ENCODE measurements around the gene CDH8. TPM values are rescaled to one million over a fixed set of nuclear protein-coding genes. Genes with fewer than 3 reads are reported as not detected.

Gene CDH8
- total RNA-seq (1 to 10 TPM in 6 of 7 donors, under 1 TPM in 1; 0.42 to 2.9 (median 1.5) TPM), polyA plus RNA-seq (1 to 10 TPM in 1 of 2 donors, under 1 TPM in 1; 0.78 to 1.1 TPM)
- long read RNA-seq, donor 1, partial matches to known transcripts = 0 of 1 reads
- long read RNA-seq, donor 1, other reads (novel, unspliced or antisense) = 0 of 1 reads
- long read RNA-seq, donor 2, full-length matches to known transcripts = 3 of 3 reads
- long read RNA-seq, donor 2, partial matches to known transcripts = 0 of 3 reads
- long read RNA-seq, donor 2, other reads (novel, unspliced or antisense) = 0 of 3 reads
- long read RNA-seq, donor 3 = 0 reads

DNA sequence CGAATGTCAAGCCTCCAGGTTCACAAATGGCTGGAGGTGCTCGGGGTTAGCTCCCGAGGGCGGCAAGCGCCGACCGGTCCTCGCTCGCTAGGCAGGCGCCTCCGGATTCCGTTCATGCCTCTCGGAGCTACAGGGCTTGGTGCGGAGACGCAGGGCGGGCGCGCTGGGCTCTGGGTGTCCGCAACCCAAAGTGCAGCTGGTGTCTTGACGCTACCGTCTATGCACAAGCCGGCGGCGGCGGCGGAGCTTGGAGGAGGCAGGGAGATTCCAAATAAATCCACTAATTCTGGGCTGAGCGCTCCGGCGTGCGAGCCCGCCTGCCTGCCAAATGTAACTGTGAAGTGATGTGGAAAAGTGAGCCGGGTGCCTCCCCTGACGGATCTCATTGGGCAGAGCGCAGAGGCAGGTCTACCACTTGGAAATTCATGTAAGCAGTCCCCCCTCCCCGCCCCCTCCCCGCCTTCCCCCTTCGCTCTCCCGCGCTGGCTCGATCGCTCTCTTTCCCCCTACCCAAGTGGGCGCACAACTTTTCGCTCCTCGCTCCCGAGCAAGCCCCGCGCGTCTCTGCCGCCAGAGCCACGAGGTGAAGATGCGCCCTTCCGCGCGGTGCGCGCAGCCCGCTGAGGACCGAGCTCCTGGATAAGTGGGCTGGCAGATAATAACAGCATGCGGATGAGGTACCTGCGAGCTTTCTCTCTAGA lies at the start of gene CDH8:
TSS of gene CDH8 (minus strand) at position 338 of the 701 bp plus-strand sequence. CDS start 15,035 bp downstream, outside the sequence.
- no peaks in the 10 kb centered on the region for H3K4me1 ChIP-seq (ENCODE audit: insufficient read depth)
- H3K36me3 ChIP-seq = no peaks in the 10 kb centered on the region
- 0 to 1% (median 1%) methylated on average over 56 to 60 of the region's 60 CpGs for WGBS, 3 donors
- H3K27me3 ChIP-seq = no peaks in the 10 kb centered on the region
- peak in 3 of 5 donors; percentile 8 to 38 (median 19) for DNase-seq
- intact Hi-C loops (cut with DNase I) = no loop called here
- H3K9me3 ChIP-seq = no peaks in the 10 kb centered on the region
- H3K4me3 ChIP-seq = no peak within 1 kb of the TSS
- H3K27ac ChIP-seq = no peak within 1 kb of the TSS
- TF ChIP-seq, protein P1, sequence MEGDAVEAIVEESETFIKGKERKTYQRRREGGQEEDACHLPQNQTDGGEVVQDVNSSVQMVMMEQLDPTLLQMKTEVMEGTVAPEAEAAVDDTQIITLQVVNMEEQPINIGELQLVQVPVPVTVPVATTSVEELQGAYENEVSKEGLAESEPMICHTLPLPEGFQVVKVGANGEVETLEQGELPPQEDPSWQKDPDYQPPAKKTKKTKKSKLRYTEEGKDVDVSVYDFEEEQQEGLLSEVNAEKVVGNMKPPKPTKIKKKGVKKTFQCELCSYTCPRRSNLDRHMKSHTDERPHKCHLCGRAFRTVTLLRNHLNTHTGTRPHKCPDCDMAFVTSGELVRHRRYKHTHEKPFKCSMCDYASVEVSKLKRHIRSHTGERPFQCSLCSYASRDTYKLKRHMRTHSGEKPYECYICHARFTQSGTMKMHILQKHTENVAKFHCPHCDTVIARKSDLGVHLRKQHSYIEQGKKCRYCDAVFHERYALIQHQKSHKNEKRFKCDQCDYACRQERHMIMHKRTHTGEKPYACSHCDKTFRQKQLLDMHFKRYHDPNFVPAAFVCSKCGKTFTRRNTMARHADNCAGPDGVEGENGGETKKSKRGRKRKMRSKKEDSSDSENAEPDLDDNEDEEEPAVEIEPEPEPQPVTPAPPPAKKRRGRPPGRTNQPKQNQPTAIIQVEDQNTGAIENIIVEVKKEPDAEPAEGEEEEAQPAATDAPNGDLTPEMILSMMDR (IDR thresholded peaks at IDR 0.05) = no peak
- TF ChIP-seq POLR2A (IDR thresholded peaks at IDR 0.05) (no peak), EP300 (IDR thresholded peaks at IDR 0.05) (no peak)

GRCh38 chr16:62079236-62079635 lies 43.0 kb upstream of the CDH8 start:
- H3K27ac ChIP-seq = no peak overlapping the region
- DNase-seq = no peak
- no peak overlapping the region for H3K4me3 ChIP-seq
- no peaks in the 10 kb centered on the region for H3K36me3 ChIP-seq
- WGBS, 3 donors = 82 to 93% (median 83%) methylated on average over 4 of the region's 4 CpGs
- no peak for TF ChIP-seq EP300 (IDR thresholded peaks at IDR 0.05)
- no peak for TF ChIP-seq POLR2A (IDR thresholded peaks at IDR 0.05)
- TF ChIP-seq, protein P1 (IDR thresholded peaks at IDR 0.05) = no peak
- H3K27me3 ChIP-seq = no peaks in the 10 kb centered on the region
- H3K9me3 ChIP-seq = no peaks in the 10 kb centered on the region
- no peaks in the 10 kb centered on the region for H3K4me1 ChIP-seq (ENCODE audit: insufficient read depth)
- intact Hi-C loops (cut with DNase I) = no loop called here

DNA sequence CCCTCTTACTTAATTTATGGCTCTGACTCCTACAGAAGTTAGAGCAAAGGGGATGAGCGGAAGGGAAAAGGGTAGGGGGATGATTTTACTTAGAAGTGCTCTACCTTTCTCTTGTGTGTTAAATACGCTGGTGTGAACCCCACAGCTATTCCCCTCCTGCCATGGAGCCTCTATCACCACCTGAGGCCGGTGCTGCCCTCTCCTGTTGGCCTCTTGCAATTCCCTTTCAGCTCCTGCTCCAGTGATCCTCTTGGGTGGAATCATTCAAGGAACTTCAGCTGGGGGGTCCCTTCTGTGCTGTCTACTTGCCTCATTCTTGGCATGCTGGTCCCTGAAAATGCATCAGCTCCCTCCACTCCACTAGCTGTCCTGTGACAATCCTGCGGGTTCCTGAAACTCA lies 41.8 kb upstream of the CDH8 start:
- Histone ChIP-seq H3K9me3 (no peaks in the 10 kb centered on the region), H3K27me3 (no peaks in the 10 kb centered on the region), H3K27ac (no peak overlapping the region), H3K4me1 (ENCODE audit: insufficient read depth) (no peaks in the 10 kb centered on the region), H3K36me3 (no peaks in the 10 kb centered on the region), H3K4me3 (no peak overlapping the region)
- DNase-seq = no peak
- TF ChIP-seq EP300 (IDR thresholded peaks at IDR 0.05) (no peak), POLR2A (IDR thresholded peaks at IDR 0.05) (no peak)
- TF ChIP-seq, protein P1 (IDR thresholded peaks at IDR 0.05) = no peak
- 41 to 54% (median 43%) methylated on average over 4 of the region's 4 CpGs for WGBS, 3 donors
- intact Hi-C loops (cut with DNase I) = no loop called here

DNA sequence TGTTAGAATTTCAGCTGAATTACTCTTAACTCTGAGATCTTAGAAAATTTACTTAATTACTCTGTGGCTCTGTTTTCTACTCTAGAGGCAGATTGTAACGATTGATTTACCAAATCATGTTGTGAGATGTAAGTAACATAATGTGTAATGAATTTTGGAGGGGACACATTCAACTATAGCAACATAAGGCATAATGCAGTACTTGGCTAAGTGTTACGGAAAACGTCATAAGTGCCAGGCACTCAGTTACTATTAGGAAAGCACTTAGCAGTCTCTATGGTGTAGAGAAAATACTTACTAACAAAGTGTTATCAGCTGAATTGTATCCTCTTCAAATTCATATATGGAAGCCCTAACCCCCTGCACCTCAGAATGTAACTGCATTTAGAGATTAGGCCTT lies 40.6 kb upstream of the CDH8 start:
- Histone ChIP-seq H3K4me1 (ENCODE audit: insufficient read depth) (no peaks in the 10 kb centered on the region), H3K27ac (no peak overlapping the region), H3K36me3 (no peaks in the 10 kb centered on the region), H3K9me3 (no peaks in the 10 kb centered on the region), H3K27me3 (no peaks in the 10 kb centered on the region), H3K4me3 (no peak overlapping the region)
- 77 to 95% (median 90%) methylated on average over 3 of the region's 3 CpGs for WGBS, 3 donors
- intact Hi-C loops (cut with DNase I) = no loop called here
- no peak for TF ChIP-seq EP300 (IDR thresholded peaks at IDR 0.05)
- no peak for TF ChIP-seq POLR2A (IDR thresholded peaks at IDR 0.05)
- TF ChIP-seq, protein P1 (IDR thresholded peaks at IDR 0.05) = no peak
- DNase-seq = no peak
